GM12865 (cell line): ENCODE measurements around the gene EID3.

Experiments
- DNase-seq: peaks from one replicate; pipeline ENCODE4 v3.0.0; 2010; ENCODE audit warnings: low read depth
- H3K4me3 ChIP-seq: 2 replicates; pipeline ENCODE4 v1.5.1; 2011; ENCODE audit warnings: mild to moderate bottlenecking, low read depth, low read length, control low read depth
- CTCF ChIP-seq: IDR thresholded peaks from 2 replicates; pipeline ENCODE4 v1.5.1; 2011; ENCODE audit warnings: low read length, control low read depth, low read depth, inconsistent platforms; ENCODE audit not compliant: insufficient read depth; ENCODE audit errors: missing control alignments

EID3 gene

GRCh38 chr12:104307655-104308000 lies 4.1 kb downstream of the EID3 start:
- DNase-seq, result no peak
- no peak for TF ChIP-seq CTCF
- H3K4me3 ChIP-seq, result no peak overlapping the region

- TF ChIP-seq CTCF, result no peak
- H3K4me3 ChIP-seq, result no peak overlapping the region
- DNase-seq, result no peak
Measured at GRCh38 chr12:104309446-104309993, 6.0 kb downstream of the EID3 start.

GRCh38 chr12:104310751-104311633 lies 7.5 kb downstream of the EID3 start:
- H3K4me3 ChIP-seq, result no peak overlapping the region
- DNase-seq, result no peak
- TF ChIP-seq CTCF, result no peak

GRCh38 chr12:104312202-104312601 lies 8.7 kb downstream of the EID3 start:
- DNase-seq, result no peak
- TF ChIP-seq CTCF, result no peak
- H3K4me3 ChIP-seq, result no peak overlapping the region

GRCh38 chr12:104312654-104313053 lies 9.1 kb downstream of the EID3 start:
- TF ChIP-seq CTCF, result no peak
- H3K4me3 ChIP-seq, result no peak overlapping the region
- no peak for DNase-seq

GRCh38 chr12:104313568-104314241 lies 10.2 kb downstream of the EID3 start:
- TF ChIP-seq CTCF, result no peak
- H3K4me3 ChIP-seq, result no peak overlapping the region
- no peak for DNase-seq

GRCh38 chr12:104314242-104314614 lies 10.7 kb downstream of the EID3 start:
- H3K4me3 ChIP-seq, result no peak overlapping the region
- no peak for DNase-seq
- TF ChIP-seq CTCF, result no peak
